Measurements from ENCODE around the gene GFRA4. TPM values are rescaled to one million over a fixed set of nuclear protein-coding genes. Genes with fewer than 3 reads are reported as not detected.

The GFRA4 gene
- total and polyA plus RNA-seq, 2 donors (not counting 3 experiments of a cell fraction or from before 2014, with no cell fraction given): not detected

- H3K4me1 ChIP-seq (ENCODE audit: control insufficient read depth, extremely low read depth, insufficient read depth, low read length): no peaks in the 10 kb centered on the region
- no peaks in the 10 kb centered on the region for H3K79me2 ChIP-seq (ENCODE audit: control insufficient read depth, insufficient read depth, low read length)
- H3K27ac ChIP-seq (ENCODE audit: insufficient read depth, low read depth, low read length): no peak overlapping the region
- H3K4me3 ChIP-seq (replicated peaks in 1 of 3; ENCODE audit: insufficient read depth in 1 of 3, low read depth in 1 of 3, low read length in 3 of 3): no peak overlapping the region
- ChIA-PET CTCF (no interaction called here), POLR2A (no interaction called here)
- H3K27me3 ChIP-seq (ENCODE audit: control insufficient read depth in 2 of 2, insufficient read depth in 2 of 2, low read length in 2 of 2): no peaks in the 10 kb centered on the region
- dilution Hi-C loops (cut with MboI; ENCODE audit: extremely low pct_ligation_motif_present, low sequenced_read_pairs) (no loop called here), intact Hi-C loops (cut with micrococcal nuclease) (no loop called here)
- H4K20me1 ChIP-seq (replicated peaks; ENCODE audit: control insufficient read depth, extremely low read depth, insufficient read depth, low read length): no peaks in the 10 kb centered on the region
- H2AFZ ChIP-seq (ENCODE audit: low read depth, low read length): no peak overlapping the region
- no peak for TF ChIP-seq EZH2 (IDR thresholded peaks at IDR 0.05; ENCODE audit: borderline replicate concordance, low read depth, low read length, severe bottlenecking)
- no peak for TF ChIP-seq GATA2 (IDR thresholded peaks at IDR 0.05; ENCODE audit: insufficient read depth, insufficient read length, low read depth, low read length)
- TF ChIP-seq POLR2AphosphoS5 (IDR thresholded peaks at IDR 0.05; ENCODE audit: insufficient read depth, low read depth, low read length): no peak
- TF ChIP-seq CTCF (IDR thresholded peaks at IDR 0.05; ENCODE audit: extremely low read depth in 1 of 2, insufficient read depth in 1 of 2, low read depth in 1 of 2, low read length in 2 of 2): no peak
- no peak for TF ChIP-seq FOS (IDR thresholded peaks at IDR 0.05; ENCODE audit: borderline replicate concordance, insufficient read depth, low read length)
- no peak for TF ChIP-seq POLR2A (IDR thresholded peaks at IDR 0.05; ENCODE audit: low read depth, low read length)
- TF ChIP-seq JUN (IDR thresholded peaks at IDR 0.05; ENCODE audit: borderline replicate concordance, insufficient read depth, insufficient read length, low read depth): no peak
- TF ChIP-seq, protein P1, sequence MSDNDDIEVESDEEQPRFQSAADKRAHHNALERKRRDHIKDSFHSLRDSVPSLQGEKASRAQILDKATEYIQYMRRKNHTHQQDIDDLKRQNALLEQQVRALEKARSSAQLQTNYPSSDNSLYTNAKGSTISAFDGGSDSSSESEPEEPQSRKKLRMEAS (IDR thresholded peaks at IDR 0.05; ENCODE audit: insufficient read depth, insufficient read length): no peak
- no peak for TF ChIP-seq MYC (IDR thresholded peaks at IDR 0.05; ENCODE audit: low read depth, low read length)
- H3K9me1 ChIP-seq (replicated peaks; ENCODE audit: control insufficient read depth, extremely low read depth, insufficient read depth, low read length): no peaks in the 10 kb centered on the region
- no peaks in the 10 kb centered on the region for H3K36me3 ChIP-seq (ENCODE audit: control insufficient read depth in 2 of 2, extremely low read depth in 1 of 2, insufficient read depth in 2 of 2, low read length in 2 of 2)
- FAIRE-seq: no peak
- no peak overlapping the region for H3K4me2 ChIP-seq (ENCODE audit: insufficient read depth, low read length)
- no TSS peak for BruUV-seq (replicated peaks)
- DNase-seq (ENCODE audit: low read depth, low spot score): no peak
- no peaks in the 10 kb centered on the region for H3K9me3 ChIP-seq (replicated peaks; ENCODE audit: control insufficient read depth, insufficient read depth, low read length)
- H3K9ac ChIP-seq (replicated peaks; ENCODE audit: extremely low read depth, insufficient read depth, low read length): no peak overlapping the region
Measured at GRCh38 chr20:3631534-3631933, 31.7 kb downstream of the GFRA4 start.

Measured in endothelial cell of umbilical vein (primary cell).